GM21737 (cell line): ENCODE measurements around the gene CD22.
"Not testable (repeated sequence)": the region's sequence is repeated elsewhere in the genome, so short reads cannot be mapped to it uniquely, and the experiment has no call there.

Experiments used
- ATAC-seq: cut with Tn5 transposase; IDR thresholded peaks from one replicate; pipeline ENCODE4 v1.9.1; 2021; ENCODE audit warnings: mild to moderate bottlenecking, moderate library complexity; ENCODE audit not compliant: unreplicated experiment

CD22 gene

DNA sequence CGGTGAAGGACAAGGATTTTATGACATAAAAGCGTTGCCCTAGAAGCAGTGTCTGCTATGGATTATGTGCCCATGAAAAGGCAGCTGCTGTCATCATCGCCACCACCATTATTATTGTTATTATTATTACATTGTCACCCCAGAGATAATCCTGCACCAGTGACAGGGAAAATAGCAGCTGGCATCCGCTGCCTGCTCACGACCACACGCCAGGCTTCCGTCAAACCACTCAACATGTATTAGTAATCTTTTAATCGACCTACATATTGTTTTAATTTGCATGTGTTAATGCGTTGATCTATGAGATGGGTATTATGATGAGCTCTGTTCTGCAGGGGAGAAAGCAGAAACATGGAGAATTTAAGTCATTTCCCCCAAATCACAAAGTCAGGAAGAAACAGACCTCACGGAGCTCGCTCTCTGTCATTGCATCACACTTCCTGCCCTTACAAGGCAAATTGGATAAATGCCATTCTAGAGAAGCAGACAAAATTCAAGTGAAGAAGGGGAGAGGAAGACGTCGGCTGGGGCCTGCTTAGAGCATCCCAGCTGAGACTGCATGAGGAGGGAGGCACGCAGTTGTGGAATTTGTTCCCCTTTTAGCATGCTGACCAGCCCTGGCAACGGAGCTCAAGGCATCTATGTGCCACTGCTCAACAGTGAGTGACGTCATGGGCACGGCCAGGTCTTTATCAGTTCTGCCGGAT is 29.0 kb downstream of the CD22 start, which contains the start of gene FFAR3:
Gene FFAR3, plus strand, starts transcription at position 594 of the 707 bp plus-strand sequence. CDS start 431 bp downstream, outside the sequence.
- no peak for ATAC-seq

DNA sequence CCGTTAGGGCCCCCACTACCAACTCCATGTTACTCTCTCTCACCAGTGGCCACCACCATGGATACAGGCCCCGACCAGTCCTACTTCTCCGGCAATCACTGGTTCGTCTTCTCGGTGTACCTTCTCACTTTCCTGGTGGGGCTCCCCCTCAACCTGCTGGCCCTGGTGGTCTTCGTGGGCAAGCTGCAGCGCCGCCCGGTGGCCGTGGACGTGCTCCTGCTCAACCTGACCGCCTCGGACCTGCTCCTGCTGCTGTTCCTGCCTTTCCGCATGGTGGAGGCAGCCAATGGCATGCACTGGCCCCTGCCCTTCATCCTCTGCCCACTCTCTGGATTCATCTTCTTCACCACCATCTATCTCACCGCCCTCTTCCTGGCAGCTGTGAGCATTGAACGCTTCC is 29.8 kb downstream of the CD22 start:
- ATAC-seq: not testable (repeated sequence)

DNA sequence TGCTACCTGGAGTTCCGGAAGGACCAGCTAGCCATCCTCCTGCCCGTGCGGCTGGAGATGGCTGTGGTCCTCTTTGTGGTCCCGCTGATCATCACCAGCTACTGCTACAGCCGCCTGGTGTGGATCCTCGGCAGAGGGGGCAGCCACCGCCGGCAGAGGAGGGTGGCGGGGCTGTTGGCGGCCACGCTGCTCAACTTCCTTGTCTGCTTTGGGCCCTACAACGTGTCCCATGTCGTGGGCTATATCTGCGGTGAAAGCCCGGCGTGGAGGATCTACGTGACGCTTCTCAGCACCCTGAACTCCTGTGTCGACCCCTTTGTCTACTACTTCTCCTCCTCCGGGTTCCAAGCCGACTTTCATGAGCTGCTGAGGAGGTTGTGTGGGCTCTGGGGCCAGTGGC is 30.4 kb downstream of the CD22 start:
- not testable (repeated sequence) for ATAC-seq

DNA sequence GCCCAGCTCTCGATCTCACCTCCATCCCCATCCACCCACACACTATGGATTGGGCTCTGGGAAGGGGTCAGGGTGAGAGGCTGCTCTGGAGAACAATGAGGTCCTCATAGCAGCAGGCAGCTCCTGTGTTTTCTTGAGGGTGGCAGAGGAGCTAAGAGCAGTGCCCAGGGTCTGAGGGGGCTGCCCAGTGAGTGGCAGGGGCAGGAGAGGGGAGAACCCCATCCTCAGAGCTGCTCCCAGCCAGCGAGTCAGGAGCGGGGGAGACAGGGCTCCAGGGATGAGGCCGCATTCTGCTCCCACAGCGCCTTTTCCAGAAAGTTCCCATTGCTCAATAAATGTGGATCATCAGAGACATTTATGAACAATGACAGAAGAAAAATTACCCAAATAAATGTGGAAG is 31.1 kb downstream of the CD22 start:
- ATAC-seq: not testable (repeated sequence)

DNA sequence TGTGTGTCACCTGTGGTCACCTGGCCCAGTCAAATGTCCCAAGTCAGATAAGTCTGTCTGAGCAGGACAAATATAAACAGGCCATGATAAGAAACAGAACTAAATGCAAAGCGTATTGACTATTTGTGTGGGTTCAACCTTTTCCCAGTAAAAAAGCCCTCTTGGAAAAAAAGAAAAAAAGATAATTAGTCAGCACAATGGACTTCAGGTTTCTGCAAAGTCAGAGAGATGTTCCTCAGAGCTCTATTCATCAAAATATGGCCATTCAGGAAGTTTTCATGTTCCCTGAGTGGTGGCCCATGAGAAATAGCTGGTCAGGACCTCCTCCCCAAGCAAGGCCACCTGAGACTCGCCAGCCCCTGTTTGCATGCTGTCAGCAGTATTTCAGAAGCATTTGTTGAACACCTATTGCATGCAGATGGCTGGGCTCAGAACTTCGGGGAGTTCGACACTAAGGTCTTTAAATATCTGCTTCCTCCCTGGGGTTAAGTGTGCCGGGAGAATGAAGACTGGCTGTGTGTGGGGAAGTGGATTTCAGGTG is 32.0 kb downstream of the CD22 start:
- ATAC-seq: no peak

DNA sequence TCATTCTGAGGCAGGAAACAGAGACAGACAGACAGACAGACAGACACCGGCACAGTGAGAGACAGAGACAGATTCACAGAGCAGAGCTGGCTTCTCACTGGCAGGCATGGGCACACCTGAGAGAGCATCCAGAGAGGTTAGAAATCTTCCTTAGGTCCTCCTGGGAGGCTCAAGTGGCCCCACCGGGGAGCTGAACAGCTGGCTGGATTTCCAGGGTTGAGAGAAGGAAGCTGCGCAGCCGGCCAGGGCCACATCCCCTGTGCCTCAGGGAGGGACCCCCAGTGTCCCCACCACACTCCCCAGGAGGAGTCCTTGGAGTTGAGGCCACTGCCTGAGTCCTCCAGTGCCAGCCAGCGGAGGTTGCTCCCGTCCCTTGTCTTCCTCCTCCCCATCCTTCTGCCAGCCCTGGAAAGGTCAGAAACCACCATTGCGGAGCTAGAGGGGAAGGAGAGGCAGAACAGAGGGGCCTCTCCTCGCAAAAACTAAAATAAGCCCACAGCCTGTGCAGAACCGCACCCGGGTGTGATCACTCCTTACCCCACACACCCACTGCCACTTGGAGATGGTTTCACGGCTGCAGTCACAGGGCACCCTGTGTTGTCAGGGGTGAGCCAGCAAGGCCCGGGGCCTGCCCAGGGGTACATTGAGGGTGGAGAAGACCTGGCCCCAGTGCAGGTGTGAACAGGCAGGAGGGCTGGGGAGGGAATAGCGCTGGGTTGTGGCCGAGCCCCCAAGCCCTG is 33.4 kb downstream of the CD22 start:
- ATAC-seq: no peak

DNA sequence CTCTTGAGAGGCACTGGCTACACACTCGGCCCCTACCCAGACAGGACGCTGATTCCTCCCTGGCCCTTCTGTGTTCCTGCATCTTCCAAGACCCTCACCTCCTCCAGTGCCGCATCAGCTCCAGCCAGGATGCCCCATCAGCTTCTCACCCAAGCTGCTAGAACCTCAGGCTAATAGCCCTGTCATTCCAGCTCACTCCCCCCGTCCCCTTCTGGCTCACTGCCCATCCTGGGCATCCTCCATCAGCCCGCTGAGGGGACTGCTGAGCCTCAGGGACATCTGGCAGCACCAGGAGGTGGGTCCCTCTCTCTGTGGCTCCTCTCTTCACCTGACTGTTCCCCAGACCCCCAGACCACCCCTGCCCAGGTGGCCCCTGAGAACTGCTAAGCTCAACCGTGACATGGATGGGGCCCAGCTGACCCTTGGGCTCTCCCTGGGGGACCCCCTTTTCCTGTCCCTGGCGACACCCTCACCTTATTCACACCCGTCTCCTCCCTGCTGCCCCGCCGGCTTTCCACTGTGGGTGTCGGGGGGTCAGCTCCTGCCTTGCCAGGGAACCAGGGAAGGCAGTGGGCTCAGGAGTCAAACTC is 34.1 kb downstream of the CD22 start:
- ATAC-seq: no peak

DNA sequence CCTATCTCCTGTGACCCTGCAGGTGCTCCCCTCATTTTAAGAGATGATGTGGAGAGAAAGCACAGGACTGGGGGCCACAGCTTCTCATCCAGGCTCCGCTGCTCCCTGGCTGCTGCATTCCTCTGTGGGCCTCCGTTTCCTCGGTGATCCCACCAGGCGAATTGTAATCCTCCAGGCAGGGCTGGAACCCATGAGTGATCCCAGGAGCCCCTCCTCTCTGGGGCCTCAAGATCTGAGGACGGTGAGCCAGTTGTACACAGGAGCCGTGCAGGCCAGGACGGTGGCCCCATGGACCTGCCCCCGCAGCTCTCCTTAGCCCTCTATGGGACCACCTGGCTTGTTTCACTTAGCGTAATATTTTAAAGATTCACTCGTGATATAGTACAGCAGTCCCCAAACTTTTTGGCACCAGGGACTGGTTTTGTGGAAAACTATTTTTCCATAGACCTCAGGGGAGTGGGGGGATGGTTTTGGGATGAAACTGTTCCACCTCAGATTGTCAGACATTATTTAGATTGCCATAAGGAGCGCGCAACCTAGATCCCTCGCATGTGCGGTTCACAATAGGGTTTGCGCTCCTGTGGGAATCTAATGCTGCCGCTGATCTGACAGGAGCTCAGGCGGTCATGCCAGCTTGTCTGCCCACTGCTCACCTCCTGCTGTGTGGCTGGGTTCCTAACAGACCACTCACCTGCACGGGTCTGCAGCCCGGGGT is 34.9 kb downstream of the CD22 start:
- no peak for ATAC-seq

DNA sequence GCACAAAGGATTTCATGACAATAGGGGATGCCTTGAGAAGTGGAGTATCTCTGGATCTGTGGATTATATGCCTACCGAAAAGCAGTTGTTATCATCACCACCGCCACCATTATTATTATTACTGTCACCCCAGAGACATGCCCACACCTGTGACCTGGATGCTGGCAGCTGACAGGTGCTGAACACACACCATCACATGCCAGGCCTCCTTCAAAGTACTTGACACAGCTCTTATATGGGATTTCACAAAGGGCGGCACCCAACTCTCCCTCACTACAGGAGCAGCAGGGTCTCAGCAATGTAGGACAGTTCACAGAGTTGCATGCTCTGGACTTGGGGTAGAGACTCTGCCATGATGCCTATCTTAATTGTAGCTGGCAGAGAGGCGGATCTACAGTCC is 36.3 kb downstream of the CD22 start:
- ATAC-seq: no peak

DNA sequence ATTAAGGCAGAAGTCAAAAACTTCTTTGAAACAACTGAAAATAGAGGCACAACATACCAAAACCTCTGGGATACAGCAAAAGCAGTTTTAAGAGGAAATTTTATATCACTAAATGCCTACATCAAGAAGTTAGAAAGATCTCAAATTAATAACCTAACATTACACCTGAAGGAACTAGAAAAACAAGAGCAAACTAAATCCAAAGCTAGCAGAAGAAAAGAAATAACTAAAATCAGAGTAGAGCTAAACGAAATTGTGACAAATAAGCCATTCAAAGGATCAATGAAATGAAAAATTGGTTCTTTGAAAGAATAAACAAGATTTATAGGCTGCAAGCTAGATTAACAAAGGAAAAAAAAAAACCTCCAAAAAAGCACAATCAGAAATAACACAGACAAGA is 39.4 kb downstream of the CD22 start:
- ATAC-seq: no peak

DNA sequence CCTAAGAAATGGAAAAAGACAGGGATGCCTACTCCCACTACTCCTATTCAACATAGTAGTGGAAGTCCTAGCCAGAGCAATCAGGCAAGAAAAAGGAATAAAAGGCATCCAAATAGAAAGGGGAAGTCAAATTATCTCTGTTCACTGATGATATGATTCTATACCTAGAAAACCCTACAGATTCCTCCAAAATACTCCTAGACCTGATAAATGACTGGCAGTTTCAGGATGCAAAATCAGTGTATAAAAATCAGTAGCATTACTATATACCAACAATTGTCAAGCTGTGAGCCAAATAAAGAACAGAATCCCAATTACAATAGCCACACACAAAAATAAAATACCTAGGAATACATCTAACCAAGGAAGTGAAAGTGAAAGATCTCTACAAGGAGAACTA is 40.5 kb downstream of the CD22 start:
- no peak for ATAC-seq

DNA sequence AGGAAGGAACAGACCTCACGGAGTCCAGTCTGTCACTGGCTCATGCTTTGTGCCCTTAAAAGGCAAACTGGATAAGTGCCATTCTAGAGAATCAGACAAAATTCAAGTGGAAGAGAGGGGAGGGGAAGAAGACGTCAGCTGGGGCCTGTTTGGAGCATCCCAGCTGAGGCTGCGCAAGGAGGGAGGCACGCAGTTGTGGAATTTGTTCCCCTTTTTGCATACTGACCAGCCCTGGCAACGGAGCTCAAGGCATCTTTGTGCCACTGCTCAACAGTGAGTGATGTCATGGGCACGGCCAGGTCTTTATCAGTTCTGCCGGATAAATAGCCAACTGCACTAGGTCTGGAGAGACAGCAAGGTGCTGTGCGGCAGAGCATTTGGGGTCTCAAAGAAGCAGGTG is 41.7 kb downstream of the CD22 start, which contains the start of gene GPR42:
Gene GPR42, plus strand, starts transcription at position 347 of the 400 bp plus-strand sequence. CDS start 292 bp downstream, outside the sequence.
- no peak for ATAC-seq

DNA sequence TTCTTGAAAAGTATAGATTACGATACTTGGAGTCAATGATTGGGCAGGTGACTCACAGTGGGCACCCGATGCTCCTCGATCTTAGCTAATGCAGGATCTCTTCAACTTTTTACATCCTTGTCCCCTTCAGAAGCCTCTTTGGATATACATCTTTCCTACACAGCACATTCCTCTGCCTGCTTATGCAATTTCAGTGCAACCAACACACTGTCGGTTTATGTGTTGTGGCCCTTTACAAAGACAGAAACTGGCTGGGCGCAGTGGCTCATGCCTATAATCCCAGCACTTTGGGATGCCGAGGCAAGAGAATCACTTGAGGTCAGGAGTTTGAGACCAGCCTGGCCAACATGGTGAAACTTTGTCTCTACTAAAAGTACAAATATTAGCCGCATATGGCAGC is 44.5 kb downstream of the CD22 start:
- no peak for ATAC-seq

DNA sequence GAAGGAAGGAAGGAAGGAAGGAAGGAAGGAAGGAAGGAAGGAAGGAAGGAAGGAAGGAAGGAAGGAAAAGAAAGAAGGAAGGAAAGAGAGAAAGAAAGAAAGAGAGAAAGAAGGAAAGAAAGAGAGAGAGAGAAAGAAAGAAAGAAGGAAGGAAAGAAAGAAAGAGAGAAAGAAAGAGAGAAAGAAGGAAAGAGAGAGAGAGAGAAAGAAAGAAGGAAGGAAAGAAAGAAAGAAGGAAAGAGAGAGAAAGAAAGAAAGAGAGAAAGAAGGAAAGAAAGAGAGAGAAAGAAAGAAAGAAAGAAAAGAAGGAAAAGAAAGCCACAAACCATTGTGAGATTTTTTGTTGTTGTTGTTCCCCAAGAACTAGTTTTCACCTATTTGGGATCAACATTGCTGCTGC is 45.0 kb downstream of the CD22 start:
- ATAC-seq: not testable (repeated sequence)

DNA sequence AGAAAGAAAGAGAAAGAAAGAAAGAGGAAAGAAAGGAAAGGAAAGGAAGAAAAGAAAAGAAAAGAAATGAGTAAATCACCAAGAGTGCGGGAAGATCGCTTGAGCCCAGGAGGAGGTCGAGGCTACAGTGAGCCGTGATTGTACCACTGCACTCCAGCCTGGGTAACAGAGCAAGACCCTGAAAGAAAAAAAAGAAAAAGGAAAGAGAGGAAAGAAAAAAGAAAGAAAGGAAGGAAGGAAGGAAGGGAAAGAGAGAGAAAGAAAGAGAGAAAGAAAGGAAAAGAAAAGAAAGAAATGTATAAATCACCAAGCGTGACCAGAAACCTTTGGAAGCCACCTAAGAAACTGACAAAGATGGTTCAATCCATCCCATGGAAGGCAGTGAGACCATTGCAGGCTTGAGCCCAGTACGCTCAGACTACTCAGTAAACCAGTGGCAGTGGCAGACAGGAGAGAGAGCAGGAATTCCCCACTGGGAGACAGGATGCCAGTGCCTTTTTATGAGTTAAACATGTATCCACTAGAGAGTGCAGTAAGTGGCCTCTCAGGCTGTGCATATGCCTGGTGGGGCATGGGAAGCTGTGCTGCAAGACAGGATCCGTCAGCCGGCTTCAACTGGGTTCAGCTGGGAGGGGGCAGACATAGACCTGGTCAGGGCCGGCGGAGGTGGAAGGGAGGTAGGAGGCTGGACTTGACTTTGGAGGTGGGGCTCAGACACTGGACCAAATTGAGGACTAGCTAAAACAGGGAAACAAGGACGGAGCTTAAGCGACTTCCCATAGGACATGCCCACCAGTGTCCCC is 46.7 kb downstream of the CD22 start:
- ATAC-seq: no peak

DNA sequence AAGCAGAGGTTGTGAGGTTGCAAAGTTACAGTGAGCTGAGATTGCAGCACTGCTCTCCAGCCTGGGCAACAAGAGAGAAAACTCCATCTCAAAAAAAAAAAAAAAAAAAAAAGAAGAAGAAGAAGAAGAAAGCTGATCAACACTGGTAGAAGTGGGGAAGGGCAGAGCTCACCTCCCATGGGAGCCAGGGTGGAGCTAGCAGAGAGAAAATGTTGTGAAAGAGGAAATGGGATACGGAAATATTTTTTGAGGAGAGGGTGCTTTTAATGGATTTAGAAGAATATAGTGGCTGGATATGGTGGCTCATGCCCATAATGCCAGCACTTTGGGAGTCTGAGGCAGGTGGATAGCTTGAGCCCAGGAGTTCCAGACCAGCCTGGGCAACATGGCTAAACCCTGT is 48.7 kb downstream of the CD22 start:
- no peak for ATAC-seq

DNA sequence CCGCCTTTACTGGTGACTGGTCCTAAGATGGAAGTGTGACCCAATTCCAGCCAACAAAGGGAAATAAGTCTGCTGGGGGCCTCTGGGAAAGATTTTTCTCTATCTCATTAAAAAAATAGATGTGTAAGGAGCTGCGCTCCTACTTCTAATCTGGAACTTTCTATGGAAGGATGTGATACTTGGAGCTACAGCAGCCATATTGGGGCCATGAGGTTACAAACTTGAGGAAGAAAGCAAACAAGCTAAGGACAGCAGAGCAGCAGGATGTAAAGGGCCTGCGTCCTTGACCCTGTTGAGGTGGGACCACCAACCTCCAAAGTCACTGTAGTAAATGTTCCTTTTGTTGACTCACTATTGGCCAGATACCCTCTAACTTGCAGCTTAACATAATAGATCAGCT is 49.4 kb downstream of the CD22 start:
- ATAC-seq: no peak

DNA sequence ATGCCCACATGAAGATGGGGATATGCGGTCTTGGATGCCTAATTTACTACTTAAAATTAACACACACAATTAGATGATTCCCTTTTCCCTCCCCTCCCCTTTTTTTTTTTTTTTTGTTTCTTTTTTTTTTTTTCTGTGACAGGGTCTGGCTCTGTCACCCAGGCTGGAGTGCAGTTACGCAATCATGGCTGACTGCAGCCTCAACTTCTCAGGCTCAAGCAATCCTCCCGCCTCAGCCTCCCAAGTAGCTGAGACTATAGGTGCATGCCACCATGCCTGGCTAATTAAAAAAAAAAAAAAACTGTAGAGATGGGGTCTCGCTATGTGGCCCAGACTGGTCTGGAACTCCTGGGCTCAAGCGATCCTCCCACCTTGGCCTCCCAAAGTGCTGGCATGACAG is 50.6 kb downstream of the CD22 start:
- not testable (repeated sequence) for ATAC-seq

DNA sequence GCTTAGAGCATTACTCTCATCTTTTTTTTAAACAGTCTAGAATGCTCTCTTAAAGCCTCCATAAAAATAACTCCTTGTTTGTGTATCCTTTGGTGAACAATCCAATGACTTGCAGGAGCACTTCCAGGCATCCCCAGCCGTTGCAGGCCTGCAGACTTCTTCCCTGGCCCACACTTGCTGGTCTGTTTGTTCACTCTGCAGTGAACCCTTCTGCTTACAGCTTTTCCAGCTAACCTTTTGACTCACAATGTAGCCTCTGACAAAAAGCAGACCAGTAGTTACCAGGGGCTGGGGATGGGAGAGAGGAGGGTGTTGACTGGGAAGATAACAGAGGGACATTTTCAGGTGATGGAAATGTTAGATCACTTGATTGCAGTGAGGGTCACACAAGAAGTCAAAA is 51.0 kb downstream of the CD22 start:
- ATAC-seq: no peak

DNA sequence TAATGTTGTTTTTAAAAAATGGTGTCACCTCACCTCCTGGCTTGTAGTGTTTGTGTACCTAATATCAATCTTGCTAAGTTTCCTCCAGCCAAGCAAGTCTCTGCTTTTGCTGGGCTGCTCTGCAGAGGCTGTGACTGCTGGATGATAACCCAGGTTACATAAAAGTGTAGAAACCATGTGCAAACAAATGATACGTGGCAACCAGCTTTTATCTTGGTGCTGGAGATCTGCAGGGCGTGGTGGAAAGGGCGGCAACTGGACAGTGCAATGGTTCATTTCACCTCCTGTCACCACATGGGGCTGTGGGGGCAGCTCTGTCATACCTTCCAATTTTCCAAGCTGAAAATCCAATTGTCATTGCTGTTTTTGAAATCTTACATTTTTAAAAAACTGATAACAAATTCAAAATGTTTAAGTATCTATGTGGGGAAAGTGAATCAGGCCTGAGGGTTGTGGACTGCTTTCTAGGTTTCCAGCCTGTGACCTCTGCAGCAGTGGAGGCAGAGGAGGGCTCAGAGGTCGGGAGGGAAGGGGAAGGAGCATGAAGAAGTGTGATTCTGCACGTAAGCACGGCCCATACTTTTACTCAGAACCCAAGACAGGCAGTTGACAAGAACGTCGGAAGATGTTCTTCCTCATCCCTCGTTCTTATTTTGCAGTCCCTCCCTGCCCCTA is 51.6 kb downstream of the CD22 start:
- ATAC-seq: no peak
